B cell (primary cell): ENCODE data around the gene ZNF175. TPM values are rescaled to one million over a fixed set of nuclear protein-coding genes. Genes with fewer than 3 reads are reported as not detected.
A peak's percentile ranks its signal among the peaks of the same experiment; 100 is the strongest.

Experiments
- ATAC-seq: fragments of 200-7000 bp; cut with Tn5 transposase; one replicate; pipeline ENCODE4 v1.10.0; 2021; ENCODE audit warnings: low read depth, mild to moderate bottlenecking, moderate number of reproducible peaks, moderate library complexity
- CTCF ChIA-PET: fragments of 350-600 bp; sonication (Branson Sonifier 250); formaldehyde crosslinking; loops from one replicate; lab custom pipeline; 2021; ENCODE audit warnings: antibody characterized with exemption, inconsistent platforms; lab: Charles Lee
- POLR2A ChIA-PET: fragments of 350-600 bp; sonication (Branson Sonifier 250); formaldehyde crosslinking; loops from one replicate; lab custom pipeline; 2021; ENCODE audit warnings: antibody characterized with exemption; lab: Charles Lee
- DNase-seq: peaks from one replicate; pipeline ENCODE4 v3.0.0; 2013
- H2AFZ ChIP-seq: 2 replicates; pipeline ENCODE4 v1.6.1; 2012; ENCODE audit warnings: mild to moderate bottlenecking, low read depth, low read length; ENCODE audit not compliant: insufficient read depth, poor library complexity, severe bottlenecking
- H3K27ac ChIP-seq, 2 donors: 1 replicate in 1 of 2; 2 replicates in 1 of 2; pipeline ENCODE4 v1.5.1; 2012 to 2013; ENCODE audit warnings: low read length in 2 of 2, mild to moderate bottlenecking in 2 of 2, moderate library complexity in 1 of 2
- H3K27me3 ChIP-seq, 4 experiments: fragments of 200-600 bp in 1 of 4; sonication (generic) in 1 of 4; replicated peaks in 1 of 4; 1 replicate in 2 of 4; 2 replicates in 2 of 4; pipeline versions ENCODE4 v1.6.1 to v1.7.0; 2013 to 2016; ENCODE audit warnings: low read length in 3 of 4, mild to moderate bottlenecking in 2 of 4, mixed read lengths in 1 of 4, moderate library complexity in 1 of 4; ENCODE audit not compliant: insufficient read depth in 4 of 4, control insufficient read depth in 3 of 4; ENCODE audit errors: control extremely low read depth in 1 of 4
- H3K36me3 ChIP-seq, 2 experiments: replicated peaks in 1 of 2; 1 replicate in 1 of 2; 2 replicates in 1 of 2; pipeline versions ENCODE4 v1.6.1 to v1.7.1; 2013; ENCODE audit warnings: low read length in 1 of 2; ENCODE audit not compliant: insufficient read depth in 2 of 2, control insufficient read depth in 1 of 2; ENCODE audit errors: control extremely low read depth in 1 of 2, extremely low read depth in 1 of 2
- H3K4me1 ChIP-seq, 2 donors: fragments of 200-600 bp in 1 of 2; sonication (generic) in 1 of 2; 1 replicate in 1 of 2; 2 replicates in 1 of 2; pipeline versions ENCODE4 v1.5.1 to v1.6.1; 2013 to 2017; ENCODE audit warnings: low read length in 2 of 2; ENCODE audit not compliant: control insufficient read depth in 2 of 2, insufficient read depth in 2 of 2
- H3K4me2 ChIP-seq: replicated peaks from 2 replicates; pipeline ENCODE3; 2012; ENCODE audit warnings: mild to moderate bottlenecking, low read depth, low read length; ENCODE audit not compliant: poor library complexity, severe bottlenecking
- H3K4me3 ChIP-seq, 5 experiments: fragments of 200-600 bp in 1 of 5; sonication (generic) in 1 of 5; 1 replicate in 3 of 5; 2 replicates in 2 of 5; pipeline versions ENCODE4 v1.5.1 to v1.7.0; 2011 to 2016; ENCODE audit warnings: low read length in 4 of 5, mild to moderate bottlenecking in 4 of 5, low read depth in 2 of 5, control low read depth in 1 of 5, moderate library complexity in 1 of 5; ENCODE audit not compliant: insufficient read depth in 1 of 5; ENCODE audit errors: control extremely low read depth in 1 of 5, extremely low read depth in 1 of 5
- H3K79me2 ChIP-seq: fragments of 200-600 bp; sonication (generic); one replicate; pipeline ENCODE4 v1.6.0; 2016; ENCODE audit warnings: low read length; ENCODE audit not compliant: control insufficient read depth, insufficient read depth
- H3K9ac ChIP-seq: fragments of 200-600 bp; sonication (generic); 2 replicates; pipeline ENCODE4 v1.6.1; 2017; ENCODE audit warnings: mild to moderate bottlenecking, low read length, moderate library complexity
- H3K9me3 ChIP-seq, 3 donors: one replicate each; pipeline versions ENCODE4 v1.6.1 to v1.7.1; 2013; ENCODE audit warnings: low read length in 2 of 3; ENCODE audit not compliant: control insufficient read depth in 2 of 3, insufficient read depth in 1 of 3; ENCODE audit errors: control extremely low read depth in 1 of 3
- H4K20me1 ChIP-seq: 2 replicates; pipeline ENCODE4 v1.6.0; 2012; ENCODE audit warnings: mild to moderate bottlenecking, low read length; ENCODE audit not compliant: insufficient read depth, control insufficient read depth, poor library complexity, severe bottlenecking
- H3K27ac Mint-ChIP-seq: one replicate; pipeline ENCODE4 v1.8.0; 2021; ENCODE audit warnings: mixed read lengths
- H3K27me3 Mint-ChIP-seq: one replicate; pipeline ENCODE4 v1.8.0; 2021; ENCODE audit warnings: mixed read lengths
- H3K4me1 Mint-ChIP-seq: one replicate; pipeline ENCODE4 v1.8.0; 2021; ENCODE audit warnings: mixed read lengths
- H3K4me3 Mint-ChIP-seq: one replicate; pipeline ENCODE4 v1.8.0; 2021; ENCODE audit warnings: mixed read lengths
- H3K9me3 Mint-ChIP-seq: one replicate; pipeline ENCODE4 v1.8.0; 2022; ENCODE audit warnings: mixed read lengths; ENCODE audit not compliant: insufficient read depth
- EZH2 ChIP-seq: IDR thresholded peaks from 2 replicates; pipeline ENCODE4 v1.6.1; 2012; ENCODE audit warnings: borderline replicate concordance, low read depth, mild to moderate bottlenecking, moderate library complexity, low read length; ENCODE audit not compliant: insufficient read depth, poor library complexity, severe bottlenecking
- WGBS: methylation state at CpG from one replicate; pipeline ENCODE4 v1.1.5; 2013; ENCODE audit warnings: missing lambda C conversion rate; ENCODE audit not compliant: insufficient coverage; 5-methylcytosine and 5-hydroxymethylcytosine counted together
- intact Hi-C: fragments of 100-400 bp; cut with micrococcal nuclease; formaldehyde crosslinking; loops from one replicate; pipeline ENCODE4 v1.10.0; 2022
- polyA plus RNA-seq: library from polyadenylated mRNA; depleted of rRNA; stranded (reverse); fragments of >200 nt; gene quantifications from 2 replicates; pipeline ENCODE4 v1.2.3, GENCODE V29; 2012
- total RNA-seq, 2 donors: library from RNA; stranded (reverse); fragments of 120-200 nt in 1 of 2; gene quantifications; 1 replicate in 1 of 2; 2 replicates in 1 of 2; pipeline versions ENCODE4 v1.2.3 to v1.2.4, GENCODE V29; 2013 to 2022
- TF ChIP-seq, protein P1 (sequence below): fragments of 200-600 bp; IDR thresholded peaks from one replicate; pipeline ENCODE4 v1.8.0; 2022; ENCODE audit warnings: antibody characterized with exemption, mild to moderate bottlenecking

The ZNF175 gene
- total and polyA plus RNA-seq, 2 donors (not counting 1 experiment from before 2014, with no cell fraction given) = 4.6 to 31.3 TPM

DNA sequence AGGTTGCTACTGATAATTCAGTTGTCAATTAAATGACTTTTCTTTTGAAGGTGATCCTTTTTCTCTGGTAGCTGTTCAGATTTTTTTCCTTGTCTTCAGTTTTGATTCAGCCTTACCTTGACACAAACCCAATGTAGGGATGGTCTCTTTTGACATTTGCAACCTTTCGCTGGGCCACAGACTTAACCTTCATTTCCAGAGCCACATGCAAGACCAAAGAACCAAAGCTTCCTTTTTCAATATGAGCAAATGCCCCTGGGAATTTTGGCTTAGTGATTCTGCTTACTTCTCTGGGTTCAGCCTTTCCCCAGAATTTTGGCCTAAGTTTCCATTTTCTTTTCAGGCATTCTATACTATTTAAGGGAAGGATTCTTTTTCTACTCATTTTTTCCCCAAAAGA lies 39.5 kb downstream of the ZNF175 start:
- Histone ChIP-seq H3K9me3 (peaks cover 0 to 9% (median 1%) of the 10 kb centered on the region in 3 donors), H3K36me3 (peaks cover 0 to 38% of the 10 kb centered on the region in 2 experiments), H3K4me3 (no peak overlapping the region), H3K4me2 (no peak overlapping the region), H3K27ac (no peak overlapping the region), H3K79me2 (peaks cover 42% of the 10 kb centered on the region), H3K4me1 (peaks cover 35 to 36% of the 10 kb centered on the region in 2 donors), H2AFZ (no peak overlapping the region), H4K20me1 (peaks cover 57% of the 10 kb centered on the region), H3K27me3 (no peaks in the 10 kb centered on the region), H3K9ac (no peak overlapping the region)
- H3K9me3 Mint-ChIP-seq = peaks cover 6% of the 10 kb centered on the region
- ATAC-seq (no peak), DNase-seq (no peak)
- peaks cover 52% of the 10 kb centered on the region for H3K4me1 Mint-ChIP-seq
- TF ChIP-seq EZH2 = no peak
- TF ChIP-seq, protein P1, sequence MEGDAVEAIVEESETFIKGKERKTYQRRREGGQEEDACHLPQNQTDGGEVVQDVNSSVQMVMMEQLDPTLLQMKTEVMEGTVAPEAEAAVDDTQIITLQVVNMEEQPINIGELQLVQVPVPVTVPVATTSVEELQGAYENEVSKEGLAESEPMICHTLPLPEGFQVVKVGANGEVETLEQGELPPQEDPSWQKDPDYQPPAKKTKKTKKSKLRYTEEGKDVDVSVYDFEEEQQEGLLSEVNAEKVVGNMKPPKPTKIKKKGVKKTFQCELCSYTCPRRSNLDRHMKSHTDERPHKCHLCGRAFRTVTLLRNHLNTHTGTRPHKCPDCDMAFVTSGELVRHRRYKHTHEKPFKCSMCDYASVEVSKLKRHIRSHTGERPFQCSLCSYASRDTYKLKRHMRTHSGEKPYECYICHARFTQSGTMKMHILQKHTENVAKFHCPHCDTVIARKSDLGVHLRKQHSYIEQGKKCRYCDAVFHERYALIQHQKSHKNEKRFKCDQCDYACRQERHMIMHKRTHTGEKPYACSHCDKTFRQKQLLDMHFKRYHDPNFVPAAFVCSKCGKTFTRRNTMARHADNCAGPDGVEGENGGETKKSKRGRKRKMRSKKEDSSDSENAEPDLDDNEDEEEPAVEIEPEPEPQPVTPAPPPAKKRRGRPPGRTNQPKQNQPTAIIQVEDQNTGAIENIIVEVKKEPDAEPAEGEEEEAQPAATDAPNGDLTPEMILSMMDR = no peak
- WGBS = no CpG with 5 or more reads among the region's 1 CpG
- H3K4me3 Mint-ChIP-seq = peak overlapping the region; percentile 6
- no peaks in the 10 kb centered on the region for H3K27me3 Mint-ChIP-seq
- H3K27ac Mint-ChIP-seq = no peak overlapping the region
- ChIA-PET POLR2A (no interaction called here), CTCF (interaction anchor here (4.9 kb wide), 1 partner anchor 26 kb away, joined by 25 read pairs; no protein-coding TSS in a partner anchor)
- intact Hi-C loops = no loop called here

DNA sequence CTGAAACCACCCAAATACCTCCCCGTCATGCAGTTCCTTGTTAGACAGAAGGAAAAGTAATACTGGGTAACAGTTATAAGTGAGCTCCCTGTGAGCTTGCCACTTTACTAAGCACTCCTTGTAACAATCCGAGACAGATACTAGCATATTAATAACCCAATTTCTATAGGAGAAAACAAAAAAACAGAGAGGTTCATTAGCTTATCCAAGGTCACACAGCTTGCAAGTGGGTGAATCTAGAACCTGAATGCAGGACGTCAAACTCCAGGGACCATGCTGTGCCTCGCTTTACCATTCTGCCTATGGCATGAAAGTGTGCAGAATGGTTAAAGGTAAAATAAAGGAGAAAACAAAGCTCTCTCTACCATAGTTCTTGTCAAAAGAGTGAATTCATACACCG lies 43.7 kb downstream of the ZNF175 start:
- H3K4me2 ChIP-seq = no peak overlapping the region
- no peak overlapping the region for H3K4me3 Mint-ChIP-seq
- H3K9me3 Mint-ChIP-seq = peaks cover 6% of the 10 kb centered on the region
- peaks cover 0 to 46% of the 10 kb centered on the region in 2 experiments for H3K36me3 ChIP-seq
- H3K79me2 ChIP-seq = peaks cover 51% of the 10 kb centered on the region
- peaks cover 0 to 9% (median 1%) of the 10 kb centered on the region in 3 donors for H3K9me3 ChIP-seq
- no peaks in the 10 kb centered on the region for H3K27me3 ChIP-seq
- no peaks in the 10 kb centered on the region for H3K27me3 Mint-ChIP-seq
- ChIA-PET POLR2A (no interaction called here), CTCF (interaction anchor here (0.7 to 3.9 kb wide), 11 partner anchors 8 to 217 kb away, joined by 3 to 25 read pairs (median 4); no protein-coding TSS in a partner anchor)
- intact Hi-C loops = no loop called here
- no peak overlapping the region for H3K27ac ChIP-seq
- no peak overlapping the region for H3K4me3 ChIP-seq
- H3K9ac ChIP-seq = no peak overlapping the region
- no peak for DNase-seq
- H3K27ac Mint-ChIP-seq = no peak overlapping the region
- TF ChIP-seq, protein P1 = no peak
- TF ChIP-seq EZH2 = no peak
- peaks cover 30% of the 10 kb centered on the region for H3K4me1 Mint-ChIP-seq
- peaks cover 9 to 11% of the 10 kb centered on the region in 2 donors for H3K4me1 ChIP-seq
- H4K20me1 ChIP-seq = peaks cover 40% of the 10 kb centered on the region
- no peak for ATAC-seq
- no peak overlapping the region for H2AFZ ChIP-seq
- 100% methylated on average over 1 of the region's 5 CpGs for WGBS
